Neural progenitor cell (in vitro differentiated cells): Measurements from ENCODE around the gene RPS26. TPM values are rescaled to one million over a fixed set of nuclear protein-coding genes. Genes with fewer than 3 reads are reported as not detected.
"Not testable (repeated sequence)": the region's sequence is repeated elsewhere in the genome, so short reads cannot be mapped to it uniquely, and the experiment has no call there.

ENCODE experiments used
- DNase-seq: peaks from one replicate; pipeline ENCODE4 v3.0.0-alpha.2; 2016; ENCODE audit warnings: low spot score
- H2AFZ ChIP-seq: fragments of 200-600 bp; sonication (generic); replicated peaks from 2 replicates; pipeline ENCODE4 v1.6.1; 2016; ENCODE audit warnings: antibody characterized with exemption
- H3F3A ChIP-seq: fragments of 200-600 bp; sonication (generic); 2 replicates; pipeline ENCODE4 v1.6.1; 2016; ENCODE audit warnings: antibody characterized with exemption, low read depth
- H3K27ac ChIP-seq: fragments of 200-600 bp; sonication (generic); 2 replicates; pipeline ENCODE4 v1.5.1; 2016; ENCODE audit warnings: mild to moderate bottlenecking
- H3K27me3 ChIP-seq: fragments of 200-600 bp; sonication (generic); 2 replicates; pipeline ENCODE4 v1.6.1; 2016; ENCODE audit warnings: mild to moderate bottlenecking, moderate library complexity
- H3K36me3 ChIP-seq: fragments of 200-600 bp; sonication (generic); 2 replicates; pipeline ENCODE4 v1.5.1; 2016
- H3K4me1 ChIP-seq: fragments of 200-600 bp; sonication (generic); 2 replicates; pipeline ENCODE4 v1.6.1; 2016; ENCODE audit warnings: mixed run types
- H3K4me2 ChIP-seq: fragments of 200-600 bp; sonication (generic); 2 replicates; pipeline ENCODE4 v1.6.1; 2016
- H3K4me3 ChIP-seq: fragments of 200-600 bp; sonication (generic); 2 replicates; pipeline ENCODE4 v1.5.1; 2016
- H3K79me2 ChIP-seq: fragments of 200-600 bp; sonication (generic); 2 replicates; pipeline ENCODE4 v1.6.1; 2016; ENCODE audit warnings: low read depth
- H3K9ac ChIP-seq: fragments of 200-600 bp; sonication (generic); 2 replicates; pipeline ENCODE4 v1.6.1; 2016
- H3K9me3 ChIP-seq: fragments of 200-600 bp; sonication (generic); 2 replicates; pipeline ENCODE4 v1.5.1; 2016; ENCODE audit warnings: low read depth
- H4K20me1 ChIP-seq: fragments of 200-600 bp; sonication (generic); 2 replicates; pipeline ENCODE4 v1.6.1; 2016; ENCODE audit warnings: low read depth
- H3K27ac Mint-ChIP-seq: 3 replicates; pipeline ENCODE4 v1.8.0; 2021; ENCODE audit warnings: mixed read lengths
- H3K27me3 Mint-ChIP-seq: 2 replicates; pipeline ENCODE4 v1.8.0; 2022; ENCODE audit warnings: low read depth, mild to moderate bottlenecking, inconsistent platforms, moderate library complexity, mixed read lengths; ENCODE audit not compliant: insufficient read depth
- H3K36me3 Mint-ChIP-seq: 3 replicates; pipeline ENCODE4 v1.8.0; 2021; ENCODE audit warnings: mixed read lengths
- H3K4me1 Mint-ChIP-seq: 3 replicates; pipeline ENCODE4 v1.8.0; 2021; ENCODE audit warnings: mixed read lengths
- H3K4me3 Mint-ChIP-seq: 3 replicates; pipeline ENCODE4 v1.8.0; 2021; ENCODE audit warnings: mild to moderate bottlenecking, moderate library complexity, mixed read lengths
- H3K9me3 Mint-ChIP-seq: 3 replicates; pipeline ENCODE4 v1.8.0; 2020; ENCODE audit warnings: mixed read lengths
- CTCF ChIP-seq: fragments of 200-600 bp; sonication (generic); IDR thresholded peaks from 2 replicates; pipeline ENCODE4 v1.5.1; 2017; ENCODE audit warnings: antibody characterized with exemption, mild to moderate bottlenecking
- EZH2 ChIP-seq: fragments of 200-600 bp; sonication (generic); IDR thresholded peaks from 2 replicates; pipeline ENCODE4 v1.6.1; 2017; ENCODE audit warnings: antibody characterized with exemption, mild to moderate bottlenecking, moderate library complexity
- EZH2phosphoT487 ChIP-seq: fragments of 200-600 bp; sonication (generic); IDR thresholded peaks from 2 replicates; pipeline ENCODE4 v1.6.1; 2017; ENCODE audit warnings: antibody characterized with exemption
- total RNA-seq: library from RNA; depleted of rRNA; stranded (reverse); fragments of >200 nt; gene quantifications from 2 replicates; pipeline ENCODE4 v1.2.3, GENCODE V29; 2015; ENCODE audit warnings: low replicate concordance

The RPS26 gene
- total RNA-seq, 1 donor from 2014 or later, result 721 TPM

GRCh38 chr12:55996201-55996714 lies 45.5 kb upstream of the RPS26 start:
- Histone ChIP-seq H3K9me3 (no peaks in the 10 kb centered on the region), H3F3A (peaks cover 38% of the 10 kb centered on the region), H4K20me1 (no peaks in the 10 kb centered on the region), H3K4me2 (peak overlapping the region; percentile 81), H3K36me3 (peaks cover under 1% of the 10 kb centered on the region), H3K27ac (peak overlapping the region; percentile 9), H3K4me1 (no peaks in the 10 kb centered on the region), H3K27me3 (no peaks in the 10 kb centered on the region), H2AFZ (no peak overlapping the region), H3K4me3 (peak overlapping the region; percentile 75), H3K79me2 (peaks cover 15% of the 10 kb centered on the region), H3K9ac (no peak overlapping the region)
- no peak for TF ChIP-seq EZH2phosphoT487
- no peak for TF ChIP-seq EZH2
- TF ChIP-seq CTCF, result peak; percentile 97
- peak; percentile 65 for DNase-seq
- no peaks in the 10 kb centered on the region for H3K9me3 Mint-ChIP-seq
- peaks cover 2% of the 10 kb centered on the region for H3K27me3 Mint-ChIP-seq
- H3K27ac Mint-ChIP-seq, result no peak overlapping the region
- peak overlapping the region; percentile 98 for H3K4me3 Mint-ChIP-seq
- H3K36me3 Mint-ChIP-seq, result peaks cover 16% of the 10 kb centered on the region
- H3K4me1 Mint-ChIP-seq, result peaks cover 24% of the 10 kb centered on the region

- H3K4me2 ChIP-seq, result peak within 1 kb of the TSS; percentile 89
- H3K27ac ChIP-seq, result peak within 1 kb of the TSS; percentile 9
- Mint-ChIP-seq H3K4me3 (peak within 1 kb of the TSS; percentile 98), H3K27ac (peak within 1 kb of the TSS; percentile 97), H3K9me3 (no peaks in the 10 kb centered on the region), H3K4me1 (peaks cover 24% of the 10 kb centered on the region), H3K27me3 (peaks cover 2% of the 10 kb centered on the region), H3K36me3 (peaks cover 11% of the 10 kb centered on the region)
- TF ChIP-seq EZH2phosphoT487 (no peak), EZH2 (no peak), CTCF (no peak)
- H3K9ac ChIP-seq, result peak within 1 kb of the TSS; percentile 68
- no peaks in the 10 kb centered on the region for H3K27me3 ChIP-seq
- no peaks in the 10 kb centered on the region for H3K4me1 ChIP-seq
- peak; percentile 98 for DNase-seq
- H2AFZ ChIP-seq, result peak within 1 kb of the TSS; percentile 80
- no peaks in the 10 kb centered on the region for H4K20me1 ChIP-seq
- H3F3A ChIP-seq, result peaks cover 38% of the 10 kb centered on the region
- no peaks in the 10 kb centered on the region for H3K36me3 ChIP-seq
- peak within 1 kb of the TSS; percentile 75 for H3K4me3 ChIP-seq
- no peaks in the 10 kb centered on the region for H3K9me3 ChIP-seq
- H3K79me2 ChIP-seq, result peaks cover 15% of the 10 kb centered on the region
Measured at GRCh38 chr12:55996715-55997534, 44.8 kb upstream of the RPS26 start, which contains the start of gene SUOX. Gene SUOX (plus strand): TSS chr12:55997276. CDS start chr12:56002222, 4,946 bp downstream.

GRCh38 chr12:55997535-55997859 lies 44.2 kb upstream of the RPS26 start:
- no peak for DNase-seq
- no peaks in the 10 kb centered on the region for H3K27me3 ChIP-seq
- H3K4me1 ChIP-seq, result no peaks in the 10 kb centered on the region
- H3K4me3 ChIP-seq, result peak overlapping the region; percentile 75
- peaks cover 24% of the 10 kb centered on the region for H3K4me1 Mint-ChIP-seq
- H3K27ac Mint-ChIP-seq, result peak overlapping the region; percentile 97
- no peaks in the 10 kb centered on the region for H3K9me3 ChIP-seq
- peaks cover 8% of the 10 kb centered on the region for H3K36me3 Mint-ChIP-seq
- peaks cover 2% of the 10 kb centered on the region for H3K27me3 Mint-ChIP-seq
- H3K36me3 ChIP-seq, result no peaks in the 10 kb centered on the region
- peak overlapping the region; percentile 68 for H3K9ac ChIP-seq
- peaks cover 38% of the 10 kb centered on the region for H3F3A ChIP-seq
- H3K4me2 ChIP-seq, result peak overlapping the region; percentile 89
- H4K20me1 ChIP-seq, result no peaks in the 10 kb centered on the region
- no peak for TF ChIP-seq EZH2
- TF ChIP-seq EZH2phosphoT487, result no peak
- no peak for TF ChIP-seq CTCF
- H2AFZ ChIP-seq, result peak overlapping the region; percentile 80
- H3K9me3 Mint-ChIP-seq, result no peaks in the 10 kb centered on the region
- H3K27ac ChIP-seq, result no peak overlapping the region
- H3K79me2 ChIP-seq, result peaks cover 15% of the 10 kb centered on the region
- H3K4me3 Mint-ChIP-seq, result peak overlapping the region; percentile 98

DNA sequence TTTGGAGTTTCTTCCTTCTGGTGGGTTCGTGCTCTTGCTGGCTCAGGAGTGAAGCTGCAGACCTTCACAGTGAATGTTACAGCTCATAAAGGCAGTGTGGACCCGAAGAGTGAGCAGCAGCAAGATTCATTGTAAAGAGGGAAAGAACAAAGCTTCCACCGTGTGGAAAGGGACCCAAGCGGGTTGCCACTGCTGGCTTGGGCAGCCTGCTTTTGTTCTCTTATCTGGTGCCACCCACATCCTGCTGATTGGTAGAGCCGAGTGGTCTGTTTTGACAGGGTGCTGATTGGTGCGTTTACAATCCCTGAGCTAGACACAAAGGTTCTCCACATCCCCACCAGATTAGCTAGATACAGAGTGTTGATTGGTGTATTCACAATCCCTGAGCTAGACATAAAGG lies 42.2 kb upstream of the RPS26 start:
- H3K4me3 Mint-ChIP-seq, result peak overlapping the region; percentile 56
- not testable (repeated sequence) for DNase-seq

GRCh38 chr12:55999999-56000540 lies 41.6 kb upstream of the RPS26 start:
- H3K27ac Mint-ChIP-seq, H3K27me3 ChIP-seq, H4K20me1 ChIP-seq, H3K4me1 ChIP-seq, H3K4me3 ChIP-seq, DNase-seq, H3K27me3 Mint-ChIP-seq, H3K9ac ChIP-seq, H2AFZ ChIP-seq, H3K27ac ChIP-seq, H3K36me3 ChIP-seq, H3K4me2 ChIP-seq, H3K9me3 Mint-ChIP-seq, H3K9me3 ChIP-seq, H3K4me3 Mint-ChIP-seq: not testable (repeated sequence)
- Histone ChIP-seq H3K79me2 (peaks cover 15% of the 10 kb centered on the region), H3F3A (peaks cover 17% of the 10 kb centered on the region)
- peaks cover 13% of the 10 kb centered on the region for H3K36me3 Mint-ChIP-seq
- H3K4me1 Mint-ChIP-seq, result peaks cover 24% of the 10 kb centered on the region

More for the DNA sequence above, 42.2 kb upstream of the RPS26 start:
- H2AFZ ChIP-seq, H3K27ac ChIP-seq, H3K9me3 ChIP-seq, H3K4me2 ChIP-seq, H3K27ac Mint-ChIP-seq, H3K36me3 ChIP-seq, H3K4me1 ChIP-seq, H3K4me3 ChIP-seq, H3K9ac ChIP-seq, H3K27me3 ChIP-seq, H4K20me1 ChIP-seq, H3K9me3 Mint-ChIP-seq, H3K27me3 Mint-ChIP-seq: not testable (repeated sequence)
- H3F3A ChIP-seq, result peaks cover 23% of the 10 kb centered on the region
- peaks cover 15% of the 10 kb centered on the region for H3K79me2 ChIP-seq
- Mint-ChIP-seq H3K36me3 (peaks cover 11% of the 10 kb centered on the region), H3K4me1 (peaks cover 24% of the 10 kb centered on the region)
